Kidney epithelial cell (primary cell): ENCODE data around the gene PHC3. TPM values are rescaled to one million over a fixed set of nuclear protein-coding genes. Genes with fewer than 3 reads are reported as not detected.

Experiments
- DNase-seq: peaks from one replicate; pipeline ENCODE4 v3.0.0-alpha.2; 2010; ENCODE audit warnings: low read depth
- H3K27me3 ChIP-seq: 2 replicates; pipeline ENCODE4 v1.6.0; 2011; ENCODE audit warnings: low read length; ENCODE audit not compliant: control insufficient read depth, insufficient read depth
- H3K36me3 ChIP-seq: 2 replicates; pipeline ENCODE4 v1.5.1; 2011; ENCODE audit warnings: low read length; ENCODE audit not compliant: control insufficient read depth, insufficient read depth
- H3K4me3 ChIP-seq: 2 replicates; pipeline ENCODE4 v1.5.1; 2011; ENCODE audit warnings: low read depth, mild to moderate bottlenecking, control low read depth, low read length
- CTCF ChIP-seq: IDR thresholded peaks from 2 replicates; pipeline ENCODE4 v1.5.1; 2011; ENCODE audit warnings: mild to moderate bottlenecking, moderate library complexity, low read length, control low read depth, inconsistent platforms; ENCODE audit not compliant: insufficient read depth, poor library complexity, severe bottlenecking
- total RNA-seq: library from RNA; depleted of rRNA; stranded (reverse); fragments of >200 nt; gene quantifications from 2 replicates; pipeline ENCODE4 v1.2.3, GENCODE V29; 2015

Gene PHC3
- total RNA-seq, 1 donor from 2014 or later, result 22.4 TPM

GRCh38 chr3:170222647-170223541 lies 41.4 kb upstream of the PHC3 start:
- TF ChIP-seq CTCF, result peak; percentile 23
- Histone ChIP-seq H3K27me3 (no peaks in the 10 kb centered on the region), H3K4me3 (peak overlapping the region; percentile 91), H3K36me3 (no peaks in the 10 kb centered on the region)
- DNase-seq, result no peak

- Histone ChIP-seq H3K4me3 (peak within 1 kb of the TSS; percentile 91), H3K36me3 (no peaks in the 10 kb centered on the region), H3K27me3 (no peaks in the 10 kb centered on the region)
- DNase-seq, result peak; percentile 84
- no peak for TF ChIP-seq CTCF
Observed at GRCh38 chr3:170221924-170222646, 40.6 kb upstream of the PHC3 start, which contains the start of gene PRKCI. Gene PRKCI (plus strand): TSS chr3:170222424. CDS start chr3:170222670, 246 bp downstream.

GRCh38 chr3:170220871-170221270 lies 39.3 kb upstream of the PHC3 start:
- DNase-seq, result no peak
- Histone ChIP-seq H3K27me3 (no peaks in the 10 kb centered on the region), H3K4me3 (no peak overlapping the region), H3K36me3 (no peaks in the 10 kb centered on the region)
- no peak for TF ChIP-seq CTCF

GRCh38 chr3:170219850-170220249 lies 38.3 kb upstream of the PHC3 start:
- no peak for TF ChIP-seq CTCF
- Histone ChIP-seq H3K4me3 (no peak overlapping the region), H3K27me3 (no peaks in the 10 kb centered on the region), H3K36me3 (no peaks in the 10 kb centered on the region)
- DNase-seq, result no peak

- no peak for DNase-seq
- Histone ChIP-seq H3K4me3 (no peak overlapping the region), H3K36me3 (no peaks in the 10 kb centered on the region), H3K27me3 (no peaks in the 10 kb centered on the region)
- TF ChIP-seq CTCF, result no peak
Observed at GRCh38 chr3:170211668-170212067, 30.1 kb upstream of the PHC3 start.
